H9 (cell line): Measurements from ENCODE around the gene TGM2. TPM values are rescaled to one million over a fixed set of nuclear protein-coding genes. Genes with fewer than 3 reads are reported as not detected.

ENCODE experiments used
- DNase-seq: peaks from one replicate; pipeline ENCODE4 v3.0.0-alpha.2; 2017
- H2AFZ ChIP-seq: one replicate; pipeline ENCODE4 v1.6.1; 2013; ENCODE audit warnings: mild to moderate bottlenecking, low read length, control low read depth, moderate library complexity
- H2AK5ac ChIP-seq: 2 replicates; pipeline ENCODE4 v1.6.1; 2013; ENCODE audit warnings: low read length, control low read depth, mixed read lengths; ENCODE audit not compliant: insufficient read length
- H2BK120ac ChIP-seq: one replicate; pipeline ENCODE4 v1.6.1; 2013; ENCODE audit warnings: low read depth, mild to moderate bottlenecking, low read length, control low read depth, inconsistent platforms; ENCODE audit not compliant: poor library complexity, severe bottlenecking
- H2BK12ac ChIP-seq: 2 replicates; pipeline ENCODE4 v1.6.1; 2013; ENCODE audit warnings: low read length, control low read depth, mixed read lengths, low read depth; ENCODE audit not compliant: insufficient read length
- H2BK15ac ChIP-seq: 2 replicates; pipeline ENCODE4 v1.6.1; 2013; ENCODE audit warnings: low read depth, low read length, control low read depth
- H2BK20ac ChIP-seq: one replicate; pipeline ENCODE4 v1.6.1; 2013; ENCODE audit warnings: low read depth, mild to moderate bottlenecking, low read length, control low read depth, inconsistent platforms; ENCODE audit not compliant: poor library complexity, severe bottlenecking
- H2BK5ac ChIP-seq: 2 replicates; pipeline ENCODE4 v1.6.1; 2013; ENCODE audit warnings: low read length, control low read depth, mixed read lengths; ENCODE audit not compliant: insufficient read length
- H3K14ac ChIP-seq: 2 replicates; pipeline ENCODE4 v1.6.1; 2013; ENCODE audit warnings: low read length, control low read depth; ENCODE audit not compliant: insufficient read depth
- H3K18ac ChIP-seq: 2 replicates; pipeline ENCODE4 v1.6.1; 2013; ENCODE audit warnings: low read depth, mild to moderate bottlenecking, mixed read lengths, low read length, control low read depth; ENCODE audit not compliant: insufficient read length
- H3K23ac ChIP-seq: 2 replicates; pipeline ENCODE4 v1.6.1; 2013; ENCODE audit warnings: low read length, control low read depth, mixed read lengths, low read depth; ENCODE audit not compliant: insufficient read length
- H3K23me2 ChIP-seq: 2 replicates; pipeline ENCODE4 v1.6.1; 2013; ENCODE audit warnings: low read depth, mild to moderate bottlenecking, mixed read lengths, low read length, control low read depth; ENCODE audit not compliant: insufficient read length, poor library complexity, severe bottlenecking
- H3K27ac ChIP-seq: 2 replicates; pipeline ENCODE4 v1.5.1; 2013; ENCODE audit warnings: low read length, control low read depth, mixed read lengths, low read depth; ENCODE audit not compliant: insufficient read length
- H3K27me3 ChIP-seq: 2 replicates; pipeline ENCODE4 v1.6.1; 2013; ENCODE audit warnings: low read length, control low read depth, inconsistent platforms; ENCODE audit not compliant: insufficient read depth
- H3K4ac ChIP-seq: 2 replicates; pipeline ENCODE4 v1.6.1; 2013; ENCODE audit warnings: low read depth, mild to moderate bottlenecking, control low read depth, inconsistent platforms, low read length, moderate library complexity
- H3K4me1 ChIP-seq: 2 replicates; pipeline ENCODE4 v1.6.1; 2013; ENCODE audit warnings: low read length, control low read depth, inconsistent platforms; ENCODE audit not compliant: insufficient read depth
- H3K4me2 ChIP-seq: 2 replicates; pipeline ENCODE4 v1.6.1; 2013; ENCODE audit warnings: low read length, control low read depth, mixed read lengths; ENCODE audit not compliant: insufficient read length, insufficient read depth
- H3K56ac ChIP-seq: 2 replicates; pipeline ENCODE4 v1.6.1; 2013; ENCODE audit warnings: low read depth, mild to moderate bottlenecking, mixed read lengths, low read length, control low read depth; ENCODE audit not compliant: insufficient read length
- H3K79me1 ChIP-seq: 2 replicates; pipeline ENCODE4 v1.6.1; 2013; ENCODE audit warnings: low read depth, mild to moderate bottlenecking, moderate library complexity, low read length, control low read depth, inconsistent platforms; ENCODE audit not compliant: insufficient read depth, poor library complexity, severe bottlenecking
- H3K79me2 ChIP-seq: 2 replicates; pipeline ENCODE4 v1.6.1; 2013; ENCODE audit warnings: low read length, control low read depth, inconsistent platforms; ENCODE audit not compliant: insufficient read depth
- H3K9ac ChIP-seq: 2 replicates; pipeline ENCODE4 v1.6.1; 2013; ENCODE audit warnings: low read length, control low read depth, mixed read lengths; ENCODE audit not compliant: insufficient read length; ENCODE audit errors: extremely low read depth
- H3K9me3 ChIP-seq: one replicate; pipeline ENCODE4 v1.6.1; 2013; ENCODE audit warnings: low read depth, low read length, inconsistent platforms; ENCODE audit not compliant: control insufficient read depth
- H3T11ph ChIP-seq: one replicate; pipeline ENCODE4 v1.6.1; 2013; ENCODE audit warnings: mild to moderate bottlenecking, low read length, control low read depth, inconsistent platforms
- H4K20me1 ChIP-seq: one replicate; pipeline ENCODE4 v1.6.1; 2013; ENCODE audit not compliant: control insufficient read depth, insufficient read length, insufficient read depth
- H4K5ac ChIP-seq: 2 replicates; pipeline ENCODE4 v1.6.1; 2013; ENCODE audit warnings: low read depth, mild to moderate bottlenecking, mixed read lengths, low read length, control low read depth; ENCODE audit not compliant: insufficient read length
- H4K8ac ChIP-seq: replicated peaks from 2 replicates; pipeline ENCODE4 v1.6.1; 2013; ENCODE audit warnings: low read length, control low read depth, mixed read lengths, low read depth; ENCODE audit not compliant: insufficient read length
- H4K91ac ChIP-seq: 2 replicates; pipeline ENCODE4 v1.6.1; 2013; ENCODE audit warnings: low read depth, mild to moderate bottlenecking, moderate library complexity, mixed read lengths, low read length, control low read depth; ENCODE audit not compliant: insufficient read length
- H3K27ac Mint-ChIP-seq, 3 experiments: 2 replicates in 2 of 3; 3 replicates in 1 of 3; pipeline ENCODE4 v1.8.0; 2020 to 2021; ENCODE audit warnings: mixed read lengths in 3 of 3, mild to moderate bottlenecking in 1 of 3, moderate library complexity in 1 of 3
- H3K27me3 Mint-ChIP-seq: 2 replicates; pipeline ENCODE4 v1.8.0; 2021; ENCODE audit warnings: low read depth, mild to moderate bottlenecking, moderate library complexity, mixed read lengths
- H3K36me3 Mint-ChIP-seq, 3 experiments: 2 replicates in 2 of 3; 3 replicates in 1 of 3; pipeline ENCODE4 v1.8.0; 2020 to 2021; ENCODE audit warnings: low read depth in 3 of 3, mixed read lengths in 3 of 3; ENCODE audit not compliant: insufficient read depth in 1 of 3
- H3K4me1 Mint-ChIP-seq, 2 experiments: 2 replicates each; pipeline ENCODE4 v1.8.0; 2020; ENCODE audit warnings: mixed read lengths in 2 of 2
- H3K4me3 Mint-ChIP-seq, 2 experiments: 2 replicates in 1 of 2; 3 replicates in 1 of 2; pipeline ENCODE4 v1.8.0; 2020 to 2021; ENCODE audit warnings: mild to moderate bottlenecking in 2 of 2, mixed read lengths in 2 of 2, moderate library complexity in 1 of 2
- H3K9me3 Mint-ChIP-seq, 2 experiments: 2 replicates in 1 of 2; 3 replicates in 1 of 2; pipeline ENCODE4 v1.8.0; 2020; ENCODE audit warnings: mild to moderate bottlenecking in 2 of 2, mixed read lengths in 2 of 2, moderate library complexity in 1 of 2
- CTCF ChIP-seq: fragments of 200-600 bp; sonication (generic); conservative IDR thresholded peaks from 3 replicates; pipeline ENCODE4 v1.8.0; 2021; ENCODE audit warnings: antibody characterized with exemption, mild to moderate bottlenecking
- WGBS: extraction: QIAGEN DNeasy Blood & Tissue Kit; methylation state at CpG from one replicate; pipeline ENCODE4 v1.1.7; 2013; ENCODE audit warnings: missing lambda C conversion rate, low lambda C conversion rate, mixed read lengths; ENCODE audit not compliant: insufficient read length; ENCODE audit errors: extremely low coverage; 5-methylcytosine and 5-hydroxymethylcytosine counted together
- total RNA-seq: library from RNA; stranded (reverse); gene quantifications from 2 replicates; pipeline ENCODE4 v1.2.1, GENCODE V29; 2021

The TGM2 gene
- total RNA-seq, 1 experiment from 2014 or later: 1.1 TPM

- Mint-ChIP-seq H3K4me1 (peaks cover 4 to 7% of the 10 kb centered on the region in 2 experiments), H3K36me3 (no peaks in the 10 kb centered on the region), H3K4me3 (no peak overlapping the region), H3K9me3 (no peaks in the 10 kb centered on the region), H3K27ac (no peak overlapping the region), H3K27me3 (no peaks in the 10 kb centered on the region)
- Histone ChIP-seq H3K9ac (no peak overlapping the region), H2AK5ac (no peak overlapping the region), H3T11ph (no peak overlapping the region), H3K79me1 (no peaks in the 10 kb centered on the region), H3K56ac (no peak overlapping the region), H4K8ac (no peak overlapping the region), H2BK15ac (no peak overlapping the region), H2BK20ac (no peak overlapping the region), H3K27me3 (no peaks in the 10 kb centered on the region), H2BK120ac (no peak overlapping the region), H3K4ac (no peak overlapping the region), H4K91ac (no peak overlapping the region), H3K4me1 (no peaks in the 10 kb centered on the region), H2BK5ac (no peak overlapping the region), H3K79me2 (no peaks in the 10 kb centered on the region), H2AFZ (no peak overlapping the region), H3K4me2 (no peak overlapping the region), H3K23ac (no peak overlapping the region), H2BK12ac (no peak overlapping the region), H4K20me1 (no peaks in the 10 kb centered on the region), H3K9me3 (no peaks in the 10 kb centered on the region), H3K23me2 (no peaks in the 10 kb centered on the region), H3K27ac (no peak overlapping the region), H3K18ac (no peak overlapping the region), H4K5ac (no peak overlapping the region), H3K14ac (no peak overlapping the region)
- no peak for TF ChIP-seq CTCF
- DNase-seq: no peak
- WGBS: no CpG with 5 or more reads among the region's 8 CpGs
These were observed 53.5 kb downstream of the TGM2 start for GRCh38 chr20:38111366-38112232.
